NCI-H2081 treated with DMSO at 0.1 percent for 48 hours (cell line): ENCODE measurements around the gene HIPK4.

Source experiments
- DNase-seq: peaks from one replicate; lab custom pipeline; 2025; lab: John Stamatoyannopoulos, UW

HIPK4 gene

GRCh38 chr19:40365613-40366401, 24.2 kb downstream of the HIPK4 start:
- DNase-seq = no peak

GRCh38 chr19:40365010-40365409, 25.0 kb downstream of the HIPK4 start:
- DNase-seq = no peak

- no peak for DNase-seq
These were observed 26.9 kb downstream of the HIPK4 start for GRCh38 chr19:40363069-40363468.

- no peak for DNase-seq
These were observed 27.8 kb downstream of the HIPK4 start for GRCh38 chr19:40362160-40362559.

GRCh38 chr19:40360708-40361241, 29.2 kb downstream of the HIPK4 start:
- no peak for DNase-seq

GRCh38 chr19:40360020-40360707, 29.8 kb downstream of the HIPK4 start:
- DNase-seq = no peak

GRCh38 chr19:40358773-40359172, 31.2 kb downstream of the HIPK4 start:
- no peak for DNase-seq

- DNase-seq = no peak
These were observed 32.3 kb downstream of the HIPK4 start for GRCh38 chr19:40357640-40358039.

GRCh38 chr19:40356681-40357595, 33.0 kb downstream of the HIPK4 start:
- no peak for DNase-seq

- no peak for DNase-seq
These were observed 33.9 kb downstream of the HIPK4 start for GRCh38 chr19:40355975-40356680.

GRCh38 chr19:40348961-40349507, 40.9 kb downstream of the HIPK4 start:
- no peak for DNase-seq

GRCh38 chr19:40348125-40348913, 41.7 kb downstream of the HIPK4 start, which contains the start of the genes C19orf47 and PLD3:
Gene C19orf47, minus strand, starts transcription at chr19:40348397. Its CDS starts 6,540 bp downstream, at chr19:40341857.
Gene PLD3, plus strand, starts transcription at chr19:40348695. Its CDS starts 17,789 bp downstream, at chr19:40366484.
- peak; percentile 90 for DNase-seq

GRCh38 chr19:40344422-40344821, 45.6 kb downstream of the HIPK4 start:
- no peak for DNase-seq

GRCh38 chr19:40342644-40343311, 47.2 kb downstream of the HIPK4 start:
- no peak for DNase-seq

- no peak for DNase-seq
These were observed 48.1 kb downstream of the HIPK4 start for GRCh38 chr19:40341601-40342482.

- DNase-seq = no peak
These were observed 50.8 kb downstream of the HIPK4 start for GRCh38 chr19:40339018-40339728.

GRCh38 chr19:40337594-40337993, 52.4 kb downstream of the HIPK4 start:
- DNase-seq = no peak

- no peak for DNase-seq
These were observed 52.9 kb downstream of the HIPK4 start for GRCh38 chr19:40337107-40337506.
